ENCODE data around the gene ANO9.

Gene ANO9

GRCh38 chr11:384511-384910 is 57.3 kb downstream of the ANO9 start:
- peaks cover 17% of the 10 kb centered on the region for H3K36me3 Mint-ChIP-seq (ENCODE audit: low read depth)
- H3K27me3 Mint-ChIP-seq (ENCODE audit: low read depth), result peaks cover 13% of the 10 kb centered on the region
- H3K27ac Mint-ChIP-seq, result no peak overlapping the region
- no peak for TF ChIP-seq CTCF (IDR thresholded peaks at IDR 0.05; ENCODE audit: unreplicated experiment in 3 of 3)
- H3K9me3 Mint-ChIP-seq, result peaks cover 2% of the 10 kb centered on the region
- peaks cover 22% of the 10 kb centered on the region for H3K4me1 Mint-ChIP-seq
- no peak overlapping the region for H3K4me3 Mint-ChIP-seq

- Mint-ChIP-seq H3K36me3 (ENCODE audit: low read depth) (peaks cover 24% of the 10 kb centered on the region), H3K27ac (no peak overlapping the region), H3K4me1 (peaks cover 14% of the 10 kb centered on the region), H3K27me3 (ENCODE audit: low read depth) (peaks cover 9% of the 10 kb centered on the region), H3K4me3 (no peak overlapping the region), H3K9me3 (peaks cover 2% of the 10 kb centered on the region)
- no peak for TF ChIP-seq CTCF (IDR thresholded peaks at IDR 0.05; ENCODE audit: unreplicated experiment in 3 of 3)
Observed at GRCh38 chr11:383431-383830, 58.4 kb downstream of the ANO9 start.

- peaks cover 36% of the 10 kb centered on the region for H3K36me3 Mint-ChIP-seq (ENCODE audit: low read depth)
- H3K4me1 Mint-ChIP-seq, result peaks cover 3% of the 10 kb centered on the region
- peaks cover 9% of the 10 kb centered on the region for H3K27me3 Mint-ChIP-seq (ENCODE audit: low read depth)
- no peak overlapping the region for H3K4me3 Mint-ChIP-seq
- no peak for TF ChIP-seq CTCF (IDR thresholded peaks at IDR 0.05; ENCODE audit: unreplicated experiment in 3 of 3)
- H3K9me3 Mint-ChIP-seq, result peaks cover 1% of the 10 kb centered on the region
- no peak overlapping the region for H3K27ac Mint-ChIP-seq
Observed at GRCh38 chr11:382081-382629, 59.7 kb downstream of the ANO9 start.

GRCh38 chr11:381501-382072 is 60.2 kb downstream of the ANO9 start:
- Mint-ChIP-seq H3K4me1 (no peaks in the 10 kb centered on the region), H3K9me3 (no peaks in the 10 kb centered on the region)

GRCh38 chr11:380996-381395 is 60.8 kb downstream of the ANO9 start:
- Mint-ChIP-seq H3K4me3 (no peak overlapping the region), H3K27me3 (ENCODE audit: low read depth) (peaks cover 9% of the 10 kb centered on the region), H3K36me3 (ENCODE audit: low read depth) (peaks cover 36% of the 10 kb centered on the region), H3K9me3 (no peaks in the 10 kb centered on the region), H3K4me1 (no peaks in the 10 kb centered on the region), H3K27ac (no peak overlapping the region)
- no peak for TF ChIP-seq CTCF (IDR thresholded peaks at IDR 0.05; ENCODE audit: unreplicated experiment in 3 of 3)

More at GRCh38 chr11:381501-382072, 60.2 kb downstream of the ANO9 start:
- Mint-ChIP-seq H3K4me3 (no peak overlapping the region), H3K27ac (no peak overlapping the region), H3K36me3 (ENCODE audit: low read depth) (peaks cover 36% of the 10 kb centered on the region), H3K27me3 (ENCODE audit: low read depth) (peaks cover 9% of the 10 kb centered on the region)
- no peak for TF ChIP-seq CTCF (IDR thresholded peaks at IDR 0.05; ENCODE audit: unreplicated experiment in 3 of 3)

GRCh38 chr11:380491-380890 is 61.3 kb downstream of the ANO9 start:
- Mint-ChIP-seq H3K27me3 (ENCODE audit: low read depth) (peaks cover 9% of the 10 kb centered on the region), H3K36me3 (ENCODE audit: low read depth) (peaks cover 36% of the 10 kb centered on the region), H3K9me3 (no peaks in the 10 kb centered on the region), H3K4me1 (no peaks in the 10 kb centered on the region), H3K27ac (no peak overlapping the region), H3K4me3 (no peak overlapping the region)
- TF ChIP-seq CTCF (IDR thresholded peaks at IDR 0.05; ENCODE audit: unreplicated experiment in 3 of 3), result no peak
